ENCODE data around the gene ACHE. TPM values are rescaled to one million over a fixed set of nuclear protein-coding genes. Genes with fewer than 3 reads are reported as not detected.

Gene ACHE
- total and polyA plus RNA-seq, 2 donors from 2014 or later: 1.6 to 3.6 TPM

- Histone ChIP-seq H3K9ac (ENCODE audit: low read length in 3 of 3) (no peak overlapping the region), H3K36me3 (ENCODE audit: control insufficient read depth in 2 of 3, insufficient read depth in 3 of 3, low read length in 3 of 3) (peaks cover 2 to 31% (median 12%) of the 10 kb centered on the region in 3 donors), H3K27me3 (ENCODE audit: control insufficient read depth, insufficient read depth, low read length) (no peaks in the 10 kb centered on the region), H3K27ac (ENCODE audit: low read depth in 2 of 2, low read length in 2 of 2) (no peak overlapping the region), H3K4me1 (ENCODE audit: control insufficient read depth in 2 of 3, insufficient read depth in 2 of 3, low read depth in 1 of 3, low read length in 3 of 3) (peaks cover 4 to 12% (median 8%) of the 10 kb centered on the region in 3 donors), H3K9me3 (ENCODE audit: control insufficient read depth in 2 of 3, insufficient read depth in 1 of 3, low read length in 3 of 3) (no peaks in the 10 kb centered on the region), H3K4me3 (ENCODE audit: low read length in 3 of 3) (no peak overlapping the region)
- FAIRE-seq (no peak), DNase-seq (no peak)
- TF ChIP-seq CTCF (IDR thresholded peaks at IDR 0.05; ENCODE audit: borderline replicate concordance, extremely low read depth, insufficient read depth): no peak
- intact Hi-C loops (cut with DNase I): no loop called here
Measured at GRCh38 chr7:100879685-100880261, 15.9 kb downstream of the ACHE start.

GRCh38 chr7:100878685-100879084 lies 17.0 kb downstream of the ACHE start:
- H3K27me3 ChIP-seq (ENCODE audit: control insufficient read depth, insufficient read depth, low read length): no peaks in the 10 kb centered on the region
- no peaks in the 10 kb centered on the region for H3K9me3 ChIP-seq (ENCODE audit: control insufficient read depth in 2 of 3, insufficient read depth in 1 of 3, low read length in 3 of 3)
- H3K9ac ChIP-seq (ENCODE audit: low read length in 3 of 3): no peak overlapping the region
- DNase-seq: no peak
- no peak for TF ChIP-seq CTCF (IDR thresholded peaks at IDR 0.05; ENCODE audit: borderline replicate concordance, extremely low read depth, insufficient read depth)
- peaks cover 4 to 17% (median 11%) of the 10 kb centered on the region in 3 donors for H3K4me1 ChIP-seq (ENCODE audit: control insufficient read depth in 2 of 3, insufficient read depth in 2 of 3, low read depth in 1 of 3, low read length in 3 of 3)
- intact Hi-C loops (cut with DNase I): no loop called here
- peaks cover 2 to 26% (median 9%) of the 10 kb centered on the region in 3 donors for H3K36me3 ChIP-seq (ENCODE audit: control insufficient read depth in 2 of 3, insufficient read depth in 3 of 3, low read length in 3 of 3)
- no peak for FAIRE-seq
- H3K27ac ChIP-seq (ENCODE audit: low read depth in 2 of 2, low read length in 2 of 2): no peak overlapping the region
- H3K4me3 ChIP-seq (ENCODE audit: low read length in 3 of 3): no peak overlapping the region

- Histone ChIP-seq H3K27ac (ENCODE audit: low read depth in 2 of 2, low read length in 2 of 2) (no peak overlapping the region), H3K27me3 (ENCODE audit: control insufficient read depth, insufficient read depth, low read length) (no peaks in the 10 kb centered on the region), H3K4me3 (ENCODE audit: low read length in 3 of 3) (no peak overlapping the region), H3K9me3 (ENCODE audit: control insufficient read depth in 2 of 3, insufficient read depth in 1 of 3, low read length in 3 of 3) (no peaks in the 10 kb centered on the region), H3K9ac (ENCODE audit: low read length in 3 of 3) (no peak overlapping the region), H3K4me1 (ENCODE audit: control insufficient read depth in 2 of 3, insufficient read depth in 2 of 3, low read depth in 1 of 3, low read length in 3 of 3) (peaks cover 4 to 17% (median 11%) of the 10 kb centered on the region in 3 donors), H3K36me3 (ENCODE audit: control insufficient read depth in 2 of 3, insufficient read depth in 3 of 3, low read length in 3 of 3) (peaks cover 2 to 24% (median 12%) of the 10 kb centered on the region in 3 donors)
- FAIRE-seq (no peak), DNase-seq (peak in 1 of 5 donors; percentile 37)
- intact Hi-C loops (cut with DNase I): no loop called here
- TF ChIP-seq CTCF (IDR thresholded peaks at IDR 0.05; ENCODE audit: borderline replicate concordance, extremely low read depth, insufficient read depth): no peak
Measured at GRCh38 chr7:100878013-100878412, 17.7 kb downstream of the ACHE start.
